AG04449 (cell line): Measurements from ENCODE around the gene CACNA2D3.

Source experiments
- CTCF ChIA-PET: fragments of 350-600 bp; formaldehyde crosslinking; extraction: SDS; loops from one replicate; lab custom pipeline; 2021; ENCODE audit warnings: antibody characterized with exemption; lab: Yijun Ruan, JAX
- POLR2A ChIA-PET: fragments of 400-600, 350-600 bp; formaldehyde crosslinking; extraction: SDS; loops from one replicate; lab custom pipeline; 2020; ENCODE audit warnings: antibody characterized with exemption, inconsistent platforms; lab: Yijun Ruan, JAX
- DNase-seq: peaks from one replicate; pipeline ENCODE4 v3.0.0-alpha.2; 2010; ENCODE audit warnings: low read depth, low spot score
- H3K4me3 ChIP-seq: 2 replicates; pipeline ENCODE4 v1.5.1; 2011; ENCODE audit warnings: low read depth, mild to moderate bottlenecking, control low read depth, low read length
- TF ChIP-seq, protein P1 (sequence below): IDR thresholded peaks from one replicate; pipeline ENCODE4 v1.5.1; 2011; ENCODE audit warnings: mild to moderate bottlenecking, moderate library complexity, low read length, control low read depth, inconsistent platforms; ENCODE audit not compliant: insufficient read depth; ENCODE audit errors: missing control alignments

The CACNA2D3 gene

DNA sequence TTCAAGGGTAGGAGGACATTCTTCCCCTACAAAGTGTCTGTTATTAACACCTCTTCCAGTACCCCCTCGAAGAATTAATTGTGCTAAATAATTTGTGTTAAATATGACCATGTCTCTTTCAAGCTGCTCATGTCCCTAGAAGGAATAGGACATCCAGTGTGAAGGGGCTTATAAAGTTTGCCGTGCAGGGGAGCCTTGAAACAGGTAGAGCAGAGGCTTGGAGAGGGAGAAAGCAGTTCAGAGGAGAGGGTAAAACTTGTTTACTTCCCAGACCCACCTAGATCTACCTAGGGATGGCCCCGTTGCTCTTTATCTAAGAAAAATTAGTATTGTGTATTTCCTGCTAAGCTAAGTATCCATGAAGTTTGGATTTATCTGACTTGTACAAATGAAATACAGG lies 114.8 kb downstream of the CACNA2D3 start:
- CTCF ChIA-PET, result no interaction called here
- TF ChIP-seq, protein P1, sequence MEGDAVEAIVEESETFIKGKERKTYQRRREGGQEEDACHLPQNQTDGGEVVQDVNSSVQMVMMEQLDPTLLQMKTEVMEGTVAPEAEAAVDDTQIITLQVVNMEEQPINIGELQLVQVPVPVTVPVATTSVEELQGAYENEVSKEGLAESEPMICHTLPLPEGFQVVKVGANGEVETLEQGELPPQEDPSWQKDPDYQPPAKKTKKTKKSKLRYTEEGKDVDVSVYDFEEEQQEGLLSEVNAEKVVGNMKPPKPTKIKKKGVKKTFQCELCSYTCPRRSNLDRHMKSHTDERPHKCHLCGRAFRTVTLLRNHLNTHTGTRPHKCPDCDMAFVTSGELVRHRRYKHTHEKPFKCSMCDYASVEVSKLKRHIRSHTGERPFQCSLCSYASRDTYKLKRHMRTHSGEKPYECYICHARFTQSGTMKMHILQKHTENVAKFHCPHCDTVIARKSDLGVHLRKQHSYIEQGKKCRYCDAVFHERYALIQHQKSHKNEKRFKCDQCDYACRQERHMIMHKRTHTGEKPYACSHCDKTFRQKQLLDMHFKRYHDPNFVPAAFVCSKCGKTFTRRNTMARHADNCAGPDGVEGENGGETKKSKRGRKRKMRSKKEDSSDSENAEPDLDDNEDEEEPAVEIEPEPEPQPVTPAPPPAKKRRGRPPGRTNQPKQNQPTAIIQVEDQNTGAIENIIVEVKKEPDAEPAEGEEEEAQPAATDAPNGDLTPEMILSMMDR, result no peak
- DNase-seq, result no peak
- POLR2A ChIA-PET, result no interaction called here
- no peak overlapping the region for H3K4me3 ChIP-seq

DNA sequence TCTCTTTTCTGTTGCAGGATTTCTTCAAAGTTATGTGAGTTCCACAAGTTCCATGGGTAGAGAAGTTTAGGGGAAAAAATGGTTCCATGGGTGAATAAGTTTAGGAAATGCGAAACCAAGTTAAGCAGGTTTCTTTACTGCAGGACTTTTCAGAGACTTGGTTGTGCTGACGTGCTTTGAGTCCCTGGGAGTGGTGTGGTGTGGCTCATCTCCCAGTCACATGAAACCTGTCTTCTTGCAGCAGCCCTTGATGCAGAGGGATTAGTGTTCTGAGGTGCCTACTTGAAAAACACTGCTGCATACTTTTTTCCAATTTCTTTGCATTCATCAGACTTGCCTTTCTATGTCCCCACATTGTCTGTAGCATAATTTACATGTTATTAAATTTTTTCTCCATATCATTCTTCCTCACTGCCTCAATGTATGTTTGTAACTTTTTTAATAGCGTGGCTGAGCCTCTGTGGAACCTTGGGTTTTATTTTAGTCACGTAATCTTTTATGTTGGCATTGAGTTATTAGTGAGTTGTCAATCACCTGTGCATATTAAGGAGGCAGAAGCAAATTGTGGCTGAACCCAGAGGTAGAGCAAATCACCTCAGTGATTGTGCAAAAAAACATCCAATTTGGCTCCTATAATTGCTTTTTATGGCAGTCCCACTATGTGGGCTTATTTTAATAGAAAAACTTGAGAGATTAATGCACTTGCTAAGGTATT lies 115.6 kb downstream of the CACNA2D3 start:
- TF ChIP-seq, protein P1, result no peak
- no peak for DNase-seq
- ChIA-PET CTCF (no interaction called here), POLR2A (no interaction called here)
- no peak overlapping the region for H3K4me3 ChIP-seq

DNA sequence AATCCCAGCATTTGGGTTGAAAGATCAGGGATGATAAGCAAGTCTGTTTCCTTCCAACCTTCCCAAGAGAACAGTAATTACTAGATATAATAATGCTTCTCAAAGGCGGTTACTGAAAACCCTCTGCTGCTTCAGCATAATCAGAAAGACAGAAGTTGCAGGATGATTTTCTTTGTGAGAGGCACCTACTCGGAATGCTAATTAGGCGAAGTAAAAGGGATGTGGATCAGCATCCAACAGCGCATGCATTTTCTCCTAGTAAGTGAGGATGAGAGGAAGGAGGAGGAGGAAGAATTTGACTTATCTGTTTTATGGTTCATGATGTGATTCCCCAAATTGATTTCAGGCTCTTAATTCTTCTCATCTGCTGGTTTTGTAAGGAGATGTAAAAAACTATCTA lies 118.0 kb downstream of the CACNA2D3 start:
- ChIA-PET CTCF (no interaction called here), POLR2A (no interaction called here)
- no peak for DNase-seq

DNA sequence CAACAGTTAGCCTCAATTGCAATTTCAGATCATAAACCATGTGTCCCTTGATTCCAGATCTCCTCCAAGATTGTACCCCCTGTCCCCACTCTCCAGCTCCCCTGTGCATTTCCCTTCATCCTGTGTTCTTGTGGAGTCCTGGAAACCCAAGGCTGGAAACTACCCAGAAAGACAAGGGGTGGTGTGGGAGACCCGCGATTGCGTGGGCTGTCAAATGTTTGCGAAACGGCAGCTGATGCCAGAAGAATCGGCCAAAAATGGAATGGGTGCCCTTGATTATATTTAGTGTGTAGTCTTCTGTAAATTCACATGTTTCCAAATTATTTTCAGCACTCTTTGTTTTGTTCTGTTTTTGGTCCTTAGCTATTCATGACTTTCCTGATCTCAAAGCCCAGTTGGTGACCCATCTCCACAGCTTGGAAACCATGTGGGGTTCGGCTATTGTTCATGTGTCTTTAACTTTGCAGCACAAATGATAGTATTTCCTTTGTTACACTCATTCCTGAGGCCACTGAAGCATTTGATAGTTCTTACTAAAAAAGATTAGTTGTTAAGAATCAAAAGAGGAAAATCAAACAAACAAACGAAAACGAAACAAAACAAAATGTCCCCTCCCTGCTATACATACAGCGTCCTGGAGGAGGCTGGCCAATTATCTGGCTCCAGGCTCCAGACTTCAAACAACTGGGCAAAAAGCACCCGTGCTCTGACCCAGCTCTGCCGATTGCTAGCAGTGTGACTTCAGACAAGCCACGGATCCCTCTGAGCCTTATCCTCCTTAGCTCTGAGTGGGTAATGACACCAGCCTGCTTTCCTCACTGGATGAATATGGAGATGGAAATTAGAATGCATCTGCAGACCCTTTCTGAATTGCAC lies 120.9 kb downstream of the CACNA2D3 start:
- TF ChIP-seq, protein P1, result no peak
- no peak overlapping the region for H3K4me3 ChIP-seq
- POLR2A ChIA-PET, result no interaction called here
- CTCF ChIA-PET, result no interaction called here
- DNase-seq, result no peak

More for the DNA sequence above, 118.0 kb downstream of the CACNA2D3 start:
- no peak overlapping the region for H3K4me3 ChIP-seq
- TF ChIP-seq, protein P1, result no peak

DNA sequence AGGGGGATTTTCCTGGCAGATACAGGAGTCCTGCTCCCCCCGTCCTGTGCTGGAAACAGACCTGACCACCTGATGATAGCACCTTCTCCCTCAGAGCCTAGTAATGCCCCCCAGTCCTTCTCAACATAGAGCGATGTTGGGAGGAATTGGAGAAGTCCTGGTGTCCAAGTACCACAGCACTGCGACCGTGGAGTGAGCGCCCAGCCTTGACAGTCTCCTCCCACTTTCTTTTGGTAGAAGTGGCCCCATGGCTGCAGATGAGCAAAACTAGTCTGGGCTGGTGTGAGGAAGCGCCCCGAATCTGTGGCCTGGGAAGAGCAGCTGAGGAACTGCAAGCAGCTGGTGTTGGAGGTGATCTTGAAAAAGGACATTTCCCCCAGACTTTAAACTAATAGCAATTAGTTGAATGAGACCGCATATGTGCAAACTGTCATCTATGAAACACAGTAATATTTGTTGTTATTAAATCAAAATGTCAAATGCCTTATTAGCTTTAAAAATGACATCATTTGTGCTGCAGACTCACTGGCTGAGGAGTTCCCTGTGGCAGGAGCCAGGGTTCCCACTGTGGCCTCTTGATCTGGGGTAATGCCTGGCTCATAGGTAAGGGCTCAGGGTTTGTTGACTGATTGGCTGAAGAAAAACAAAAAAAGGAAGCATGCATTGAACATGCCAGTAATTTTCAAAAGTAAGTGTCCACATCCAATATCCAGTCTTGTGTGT lies 121.8 kb downstream of the CACNA2D3 start:
- H3K4me3 ChIP-seq, result no peak overlapping the region
- ChIA-PET CTCF (no interaction called here), POLR2A (no interaction called here)
- DNase-seq, result no peak
- TF ChIP-seq, protein P1, result no peak

DNA sequence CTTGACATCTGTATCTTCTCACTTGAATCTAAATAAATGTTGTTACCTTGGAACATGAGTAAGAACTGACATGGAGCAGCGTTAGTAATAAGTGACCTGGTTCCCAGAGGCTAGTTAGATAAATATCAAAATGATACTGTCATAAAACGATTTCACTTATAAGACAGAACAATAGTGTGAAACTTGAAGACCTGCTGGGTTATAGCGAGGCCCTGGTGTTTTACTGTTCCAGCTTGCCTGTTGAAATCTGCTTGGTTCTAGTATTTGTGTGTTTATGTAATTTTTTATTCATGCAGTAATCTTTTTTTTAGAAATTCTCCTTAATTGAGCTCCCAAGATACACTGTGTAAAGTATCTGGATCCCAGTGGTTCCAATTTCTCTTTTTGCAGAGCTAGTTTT lies 129.4 kb downstream of the CACNA2D3 start:
- ChIA-PET CTCF (no interaction called here), POLR2A (no interaction called here)
- H3K4me3 ChIP-seq, result no peak overlapping the region
- TF ChIP-seq, protein P1, result no peak
- no peak for DNase-seq
